HCT116 (cell line): ENCODE results near the gene TOGARAM1. TPM values are rescaled to one million over a fixed set of nuclear protein-coding genes. Genes with fewer than 3 reads are reported as not detected.

Experiments
- ATAC-seq: fragments of 200-7000 bp; cut with Tn5 transposase; 2 replicates; pipeline ENCODE4 v1.9.1; 2020; ENCODE audit warnings: mild to moderate bottlenecking, moderate library complexity
- BruUV-seq: library from RNA; stranded (reverse); fragments of 400-500 nt; replicated peaks from 2 replicates; lab custom pipeline; 2021; lab: Mats Ljungman, UMichigan
- CTCF ChIA-PET: fragments of 300-600 bp; sonication (Branson Sonifier 250); formaldehyde crosslinking; loops from one replicate; lab custom pipeline; 2021; ENCODE audit warnings: antibody characterized with exemption; lab: Charles Lee
- POLR2A ChIA-PET: fragments of 300-600, 350-600 bp; sonication (Branson Sonifier 250); formaldehyde crosslinking; loops from one replicate; lab custom pipeline; 2021; ENCODE audit warnings: antibody characterized with exemption; lab: Charles Lee
- RAD21 ChIA-PET, 2 experiments: fragments of 300-600 bp; sonication (Branson Sonifier 250); formaldehyde crosslinking; loops; one replicate each; lab custom pipeline; 2023; ENCODE audit warnings: low total read pairs in 2 of 2; ENCODE audit not compliant: uncharacterized antibody in 2 of 2, unreplicated experiment in 2 of 2, low non-redundant PET in 1 of 2; lab: Charles Lee
- DNase-seq: peaks from one replicate; pipeline ENCODE4 v3.0.0-alpha.2; 2010; ENCODE audit warnings: low read depth, low spot score
- H2AFZ ChIP-seq: fragments of 200-600 bp; shearing (Covaris generic), sonication (generic); 2 replicates; pipeline ENCODE4 v1.6.1; 2017; ENCODE audit warnings: low read depth, mixed run types, mixed read lengths, antibody characterized with exemption, low read length; ENCODE audit not compliant: poor library complexity, severe bottlenecking
- H3K27ac ChIP-seq: 2 replicates; pipeline ENCODE4 v1.5.1; 2012; ENCODE audit warnings: low read depth, low read length
- H3K27me3 ChIP-seq: fragments of 200-600 bp; sonication (generic); 2 replicates; pipeline ENCODE4 v1.6.1; 2016; ENCODE audit warnings: mixed run types, low read length, mixed read lengths; ENCODE audit not compliant: insufficient read depth
- H3K36me3 ChIP-seq, 2 experiments: fragments of 200-500 bp in 1 of 2; fragments of 200-600 bp in 1 of 2; sonication (Bioruptor generic) in 1 of 2; sonication (generic) in 1 of 2; 2 replicates each; pipeline versions ENCODE4 v1.5.1 to v1.6.1; 2014 to 2016; ENCODE audit warnings: low read length in 2 of 2, inconsistent platforms in 1 of 2, mixed read lengths in 1 of 2, mixed run types in 1 of 2; ENCODE audit not compliant: insufficient read depth in 2 of 2, control insufficient read depth in 1 of 2
- H3K4me1 ChIP-seq, 2 experiments: fragments of 200-600 bp in 1 of 2; sonication (generic) in 1 of 2; 2 replicates each; pipeline versions ENCODE4 v1.5.1 to v1.6.1; 2012 to 2017; ENCODE audit warnings: low read length in 2 of 2, inconsistent platforms in 1 of 2, mild to moderate bottlenecking in 1 of 2, mixed read lengths in 1 of 2, mixed run types in 1 of 2, moderate library complexity in 1 of 2; ENCODE audit not compliant: insufficient read depth in 2 of 2, control insufficient read depth in 1 of 2
- H3K4me2 ChIP-seq: fragments of 200-600 bp; sonication (generic); 2 replicates; pipeline ENCODE4 v1.6.1; 2017; ENCODE audit warnings: mixed run types, low read length, mixed read lengths
- H3K4me3 ChIP-seq, 2 experiments: fragments of 200-600 bp in 1 of 2; sonication (generic) in 1 of 2; replicated peaks in 1 of 2; 2 replicates each; pipeline ENCODE4 v1.5.1; 2011 to 2016; ENCODE audit warnings: low read length in 2 of 2, control low read depth in 1 of 2, low read depth in 1 of 2, mild to moderate bottlenecking in 1 of 2, mixed read lengths in 1 of 2, mixed run types in 1 of 2
- H3K79me2 ChIP-seq: fragments of 200-600 bp; sonication (generic); 2 replicates; pipeline ENCODE4 v1.6.1; 2017; ENCODE audit warnings: mild to moderate bottlenecking, mixed run types, low read length, moderate library complexity, mixed read lengths; ENCODE audit not compliant: insufficient read depth
- H3K9ac ChIP-seq: fragments of 200-600 bp; sonication (generic); 2 replicates; pipeline ENCODE4 v1.6.1; 2016; ENCODE audit warnings: low read length, mixed read lengths
- H3K9me2 ChIP-seq: fragments of 200-600 bp; sonication (generic), shearing (Covaris generic); 2 replicates; pipeline ENCODE4 v1.6.1; 2017; ENCODE audit warnings: mixed run types, mild to moderate bottlenecking, moderate library complexity; ENCODE audit not compliant: insufficient read depth
- H3K9me3 ChIP-seq, 2 experiments: fragments of 200-500 bp in 1 of 2; fragments of 200-600 bp in 1 of 2; sonication (Bioruptor generic) in 1 of 2; sonication (generic) in 1 of 2; 2 replicates each; pipeline ENCODE4 v1.6.1; 2014 to 2017; ENCODE audit warnings: low read length in 2 of 2, mixed read lengths in 2 of 2, inconsistent platforms in 1 of 2, low read depth in 1 of 2, mild to moderate bottlenecking in 1 of 2, mixed run types in 1 of 2, moderate library complexity in 1 of 2; ENCODE audit not compliant: control insufficient read depth in 1 of 2, insufficient read depth in 1 of 2
- H4K20me1 ChIP-seq: fragments of 200-600 bp; sonication (generic), shearing (Covaris generic); 2 replicates; pipeline ENCODE4 v1.6.1; 2017; ENCODE audit warnings: mixed run types, mild to moderate bottlenecking, moderate library complexity; ENCODE audit not compliant: insufficient read depth
- CBX3 ChIP-seq: IDR thresholded peaks from 2 replicates; pipeline ENCODE4 v1.6.1; 2012; ENCODE audit warnings: low read depth
- CEBPB ChIP-seq: IDR thresholded peaks from 2 replicates; pipeline ENCODE4 v1.6.1; 2012; ENCODE audit warnings: low read depth
- ELF1 ChIP-seq: IDR thresholded peaks from 2 replicates; pipeline ENCODE4 v1.6.1; 2012; ENCODE audit warnings: low read depth, borderline replicate concordance
- EZH2 ChIP-seq: fragments of 200-600 bp; sonication (generic); IDR thresholded peaks from 2 replicates; pipeline ENCODE4 v1.6.1; 2017; ENCODE audit warnings: antibody characterized with exemption, mixed run types
- EZH2phosphoT487 ChIP-seq: fragments of 200-600 bp; IDR thresholded peaks from 2 replicates; pipeline ENCODE4 v1.6.1; 2018; ENCODE audit warnings: antibody characterized with exemption, borderline replicate concordance
- JUND ChIP-seq: IDR thresholded peaks from 2 replicates; pipeline ENCODE4 v1.6.1; 2012
- MAX ChIP-seq: IDR thresholded peaks from 2 replicates; pipeline ENCODE4 v1.6.1; 2012
- POLR2A ChIP-seq: IDR thresholded peaks from 2 replicates; pipeline ENCODE4 v1.7.0; 2011; ENCODE audit warnings: borderline replicate concordance; ENCODE audit not compliant: insufficient read depth, insufficient read length; ENCODE audit errors: extremely low read depth
- POLR2AphosphoS5 ChIP-seq: IDR thresholded peaks from 2 replicates; pipeline ENCODE4 v1.6.1; 2011; ENCODE audit warnings: mild to moderate bottlenecking, low read depth, low read length, moderate library complexity
- RAD21 ChIP-seq: IDR thresholded peaks from 2 replicates; pipeline ENCODE4 v1.6.1; 2012; ENCODE audit warnings: low read depth, mild to moderate bottlenecking
- REST ChIP-seq: IDR thresholded peaks from 2 replicates; pipeline ENCODE4 v1.6.1; 2012; ENCODE audit warnings: low read depth
- SIN3A ChIP-seq: IDR thresholded peaks from 2 replicates; pipeline ENCODE4 v1.6.1; 2012; ENCODE audit warnings: low read depth
- SP1 ChIP-seq: IDR thresholded peaks from 2 replicates; pipeline ENCODE4 v1.6.1; 2012; ENCODE audit warnings: low read depth
- SRF ChIP-seq: IDR thresholded peaks from 2 replicates; pipeline ENCODE4 v1.6.1; 2012; ENCODE audit warnings: low read depth
- TCF7L2 ChIP-seq: IDR thresholded peaks from 2 replicates; pipeline ENCODE4 v1.7.0; 2011; ENCODE audit warnings: borderline replicate concordance, inconsistent platforms; ENCODE audit not compliant: insufficient read depth, insufficient read length; ENCODE audit errors: extremely low read depth
- YY1 ChIP-seq: IDR thresholded peaks from 2 replicates; pipeline ENCODE4 v1.6.1; 2011; ENCODE audit warnings: low read length, low read depth, moderate library complexity, mild to moderate bottlenecking; ENCODE audit not compliant: insufficient replicate concordance; ENCODE audit errors: extremely low read depth
- ZBTB33 ChIP-seq: IDR thresholded peaks from 2 replicates; pipeline ENCODE4 v1.6.1; 2011; ENCODE audit warnings: mild to moderate bottlenecking, low read length, moderate library complexity; ENCODE audit not compliant: insufficient replicate concordance; ENCODE audit errors: extremely low read depth
- ZFX ChIP-seq: fragments of 450-650 bp; IDR thresholded peaks from 2 replicates; pipeline ENCODE4 v1.6.1; 2017
- intact Hi-C: fragments of 100-400 bp; cut with micrococcal nuclease; formaldehyde crosslinking; loops from 2 replicates; pipeline ENCODE4 v1.10.0; 2022
- total RNA-seq: library from RNA; stranded (reverse); gene quantifications from one replicate; pipeline ENCODE4 v1.2.1, GENCODE V29; 2021; ENCODE audit not compliant: unreplicated experiment
- TF ChIP-seq, protein P1 (sequence below), 3 experiments: fragments of 200-600 bp in 1 of 3; sonication (generic) in 1 of 3; IDR thresholded peaks in 2 of 3; conservative IDR thresholded peaks in 1 of 3; 2 replicates each; pipeline ENCODE4 v1.5.1; 2012 to 2017; ENCODE audit warnings: low read depth in 2 of 3, low read length in 2 of 3, antibody characterized with exemption in 1 of 3, borderline replicate concordance in 1 of 3, control low read depth in 1 of 3, mild to moderate bottlenecking in 1 of 3, mixed read lengths in 1 of 3, mixed run types in 1 of 3, moderate library complexity in 1 of 3; ENCODE audit not compliant: insufficient read depth in 1 of 3
- TF ChIP-seq, protein P2 (sequence below): IDR thresholded peaks from 2 replicates; pipeline ENCODE4 v1.6.1; 2012

The TOGARAM1 gene
- total RNA-seq, 1 experiment from 2014 or later: 1.9 TPM

DNA sequence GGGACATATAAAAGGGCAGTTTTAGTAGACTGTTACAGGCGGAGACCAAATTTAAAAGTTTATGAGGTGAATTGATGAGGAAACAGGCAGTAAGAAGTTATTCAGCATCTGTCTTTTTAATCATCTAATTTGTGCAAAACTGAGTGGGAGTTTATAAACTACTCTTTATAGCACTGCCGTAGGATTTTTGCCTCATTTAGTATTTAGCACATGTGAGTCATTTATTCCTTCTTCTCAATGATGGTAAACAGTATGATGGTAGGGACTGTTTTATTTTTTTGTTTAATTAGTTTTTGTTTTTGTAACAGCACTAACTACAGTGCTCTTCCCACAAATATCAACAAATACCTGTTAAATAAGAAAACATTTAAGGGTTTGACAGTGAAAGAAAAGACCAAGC, 20.6 kb downstream of the TOGARAM1 start:
- no peaks in the 10 kb centered on the region for H3K4me1 ChIP-seq
- no peak overlapping the region for H3K27ac ChIP-seq
- no peak for ATAC-seq
- TF ChIP-seq SRF (no peak), SP1 (no peak), ELF1 (no peak), TCF7L2 (no peak), CEBPB (no peak), ZBTB33 (no peak), YY1 (no peak), RAD21 (no peak), MAX (no peak), EZH2phosphoT487 (no peak), POLR2AphosphoS5 (no peak), CBX3 (no peak), REST (no peak), POLR2A (no peak), ZFX (no peak), JUND (no peak), EZH2 (no peak), SIN3A (no peak)
- TF ChIP-seq, protein P1, sequence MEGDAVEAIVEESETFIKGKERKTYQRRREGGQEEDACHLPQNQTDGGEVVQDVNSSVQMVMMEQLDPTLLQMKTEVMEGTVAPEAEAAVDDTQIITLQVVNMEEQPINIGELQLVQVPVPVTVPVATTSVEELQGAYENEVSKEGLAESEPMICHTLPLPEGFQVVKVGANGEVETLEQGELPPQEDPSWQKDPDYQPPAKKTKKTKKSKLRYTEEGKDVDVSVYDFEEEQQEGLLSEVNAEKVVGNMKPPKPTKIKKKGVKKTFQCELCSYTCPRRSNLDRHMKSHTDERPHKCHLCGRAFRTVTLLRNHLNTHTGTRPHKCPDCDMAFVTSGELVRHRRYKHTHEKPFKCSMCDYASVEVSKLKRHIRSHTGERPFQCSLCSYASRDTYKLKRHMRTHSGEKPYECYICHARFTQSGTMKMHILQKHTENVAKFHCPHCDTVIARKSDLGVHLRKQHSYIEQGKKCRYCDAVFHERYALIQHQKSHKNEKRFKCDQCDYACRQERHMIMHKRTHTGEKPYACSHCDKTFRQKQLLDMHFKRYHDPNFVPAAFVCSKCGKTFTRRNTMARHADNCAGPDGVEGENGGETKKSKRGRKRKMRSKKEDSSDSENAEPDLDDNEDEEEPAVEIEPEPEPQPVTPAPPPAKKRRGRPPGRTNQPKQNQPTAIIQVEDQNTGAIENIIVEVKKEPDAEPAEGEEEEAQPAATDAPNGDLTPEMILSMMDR (IDR thresholded peaks at IDR 0.05 in 2 of 3, conservative IDR thresholded peaks at IDR 0.05 in 1 of 3; ENCODE audit: borderline replicate concordance in 1 of 3, insufficient read depth in 1 of 3, low read depth in 2 of 3, low read length in 2 of 3): no peak
- TF ChIP-seq, protein P2, sequence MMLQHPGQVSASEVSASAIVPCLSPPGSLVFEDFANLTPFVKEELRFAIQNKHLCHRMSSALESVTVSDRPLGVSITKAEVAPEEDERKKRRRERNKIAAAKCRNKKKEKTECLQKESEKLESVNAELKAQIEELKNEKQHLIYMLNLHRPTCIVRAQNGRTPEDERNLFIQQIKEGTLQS: no peak
- POLR2A ChIA-PET: no interaction called here
- H3K9me3 ChIP-seq: no peaks in the 10 kb centered on the region
- H3K4me3 ChIP-seq: no peak overlapping the region
- no peak overlapping the region for H3K4me2 ChIP-seq
- RAD21 ChIA-PET: no interaction called here
- no peak overlapping the region for H2AFZ ChIP-seq
- no peak for DNase-seq
- no peaks in the 10 kb centered on the region; the same call in 1 of the 2 replicates for H3K79me2 ChIP-seq
- no peaks in the 10 kb centered on the region for H3K36me3 ChIP-seq
- H3K9ac ChIP-seq: no peak overlapping the region
- no peaks in the 10 kb centered on the region for H4K20me1 ChIP-seq
- intact Hi-C loops: no loop called here
- H3K27me3 ChIP-seq: no peaks in the 10 kb centered on the region
- no peaks in the 10 kb centered on the region for H3K9me2 ChIP-seq
- CTCF ChIA-PET: no interaction called here
- no TSS peak for BruUV-seq
